ENCODE data around the gene FRMPD4.

Gene FRMPD4

GRCh38 chrX:12332786-12333347, 194.6 kb downstream of the FRMPD4 start:
- no peak for TF ChIP-seq CTCF (IDR thresholded peaks at IDR 0.05; ENCODE audit: low read depth, low read length, missing control alignments)
- DNase-seq (ENCODE audit: extremely low read depth, low read depth) = no peak
- H3K4me3 ChIP-seq (replicated peaks; ENCODE audit: low read depth, low read length) = no peak overlapping the region

GRCh38 chrX:12339921-12340320, 201.6 kb downstream of the FRMPD4 start:
- no peak overlapping the region for H3K4me3 ChIP-seq (replicated peaks; ENCODE audit: low read depth, low read length)
- no peak for DNase-seq (ENCODE audit: extremely low read depth, low read depth)
- TF ChIP-seq CTCF (IDR thresholded peaks at IDR 0.05; ENCODE audit: low read depth, low read length, missing control alignments) = no peak

GRCh38 chrX:12344954-12345353, 206.7 kb downstream of the FRMPD4 start:
- no peak for DNase-seq (ENCODE audit: extremely low read depth, low read depth)
- no peak overlapping the region for H3K4me3 ChIP-seq (replicated peaks; ENCODE audit: low read depth, low read length)
- TF ChIP-seq CTCF (IDR thresholded peaks at IDR 0.05; ENCODE audit: low read depth, low read length, missing control alignments) = no peak

- no peak for DNase-seq (ENCODE audit: extremely low read depth, low read depth)
- TF ChIP-seq CTCF (IDR thresholded peaks at IDR 0.05; ENCODE audit: low read depth, low read length, missing control alignments) = no peak
- no peak overlapping the region for H3K4me3 ChIP-seq (replicated peaks; ENCODE audit: low read depth, low read length)
Measured at GRCh38 chrX:12349201-12349600, 210.9 kb downstream of the FRMPD4 start.

- DNase-seq (ENCODE audit: extremely low read depth, low read depth) = no peak
- no peak for TF ChIP-seq CTCF (IDR thresholded peaks at IDR 0.05; ENCODE audit: low read depth, low read length, missing control alignments)
Measured at GRCh38 chrX:12352922-12353321, 214.6 kb downstream of the FRMPD4 start.

GRCh38 chrX:12360383-12360782, 222.1 kb downstream of the FRMPD4 start:
- no peak for TF ChIP-seq CTCF (IDR thresholded peaks at IDR 0.05; ENCODE audit: low read depth, low read length, missing control alignments)
- no peak overlapping the region for H3K4me3 ChIP-seq (replicated peaks; ENCODE audit: low read depth, low read length)
- no peak for DNase-seq (ENCODE audit: extremely low read depth, low read depth)

More at GRCh38 chrX:12352922-12353321, 214.6 kb downstream of the FRMPD4 start:
- no peak overlapping the region for H3K4me3 ChIP-seq (replicated peaks; ENCODE audit: low read depth, low read length)
